HCT116 (cell line): ENCODE results near the gene KRTAP21-1.

Experiments
- CTCF ChIP-seq, 3 experiments: fragments of 200-600 bp in 1 of 3; sonication (generic) in 1 of 3; IDR thresholded peaks in 2 of 3; conservative IDR thresholded peaks in 1 of 3; 2 replicates each; pipeline ENCODE4 v1.5.1; 2012 to 2017; ENCODE audit warnings: low read depth in 2 of 3, low read length in 2 of 3, antibody characterized with exemption in 1 of 3, borderline replicate concordance in 1 of 3, control low read depth in 1 of 3, mild to moderate bottlenecking in 1 of 3, mixed read lengths in 1 of 3, mixed run types in 1 of 3, moderate library complexity in 1 of 3; ENCODE audit not compliant: insufficient read depth in 1 of 3
- EZH2 ChIP-seq: fragments of 200-600 bp; sonication (generic); IDR thresholded peaks from 2 replicates; pipeline ENCODE4 v1.6.1; 2017; ENCODE audit warnings: antibody characterized with exemption, mixed run types
- MAX ChIP-seq: IDR thresholded peaks from 2 replicates; pipeline ENCODE4 v1.6.1; 2012
- SP1 ChIP-seq: IDR thresholded peaks from 2 replicates; pipeline ENCODE4 v1.6.1; 2012; ENCODE audit warnings: low read depth
- SRF ChIP-seq: IDR thresholded peaks from 2 replicates; pipeline ENCODE4 v1.6.1; 2012; ENCODE audit warnings: low read depth
- ZFX ChIP-seq: fragments of 450-650 bp; IDR thresholded peaks from 2 replicates; pipeline ENCODE4 v1.6.1; 2017

GRCh38 chr21:30717105-30717504 is 38.1 kb downstream of the KRTAP21-1 start:
- no peak for TF ChIP-seq SRF
- no peak for TF ChIP-seq SP1
- no peak for TF ChIP-seq MAX
- TF ChIP-seq EZH2 = no peak
- TF ChIP-seq CTCF (IDR thresholded peaks at IDR 0.05 in 2 of 3, conservative IDR thresholded peaks at IDR 0.05 in 1 of 3; ENCODE audit: borderline replicate concordance in 1 of 3, insufficient read depth in 1 of 3, low read depth in 2 of 3, low read length in 2 of 3) = no peak
- TF ChIP-seq ZFX = no peak
